ENCODE data around the gene NUBPL.
A peak's percentile ranks its signal among the peaks of the same experiment; 100 is the strongest.

Gene NUBPL, protein sequence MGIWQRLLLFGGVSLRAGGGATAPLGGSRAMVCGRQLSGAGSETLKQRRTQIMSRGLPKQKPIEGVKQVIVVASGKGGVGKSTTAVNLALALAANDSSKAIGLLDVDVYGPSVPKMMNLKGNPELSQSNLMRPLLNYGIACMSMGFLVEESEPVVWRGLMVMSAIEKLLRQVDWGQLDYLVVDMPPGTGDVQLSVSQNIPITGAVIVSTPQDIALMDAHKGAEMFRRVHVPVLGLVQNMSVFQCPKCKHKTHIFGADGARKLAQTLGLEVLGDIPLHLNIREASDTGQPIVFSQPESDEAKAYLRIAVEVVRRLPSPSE

DNA sequence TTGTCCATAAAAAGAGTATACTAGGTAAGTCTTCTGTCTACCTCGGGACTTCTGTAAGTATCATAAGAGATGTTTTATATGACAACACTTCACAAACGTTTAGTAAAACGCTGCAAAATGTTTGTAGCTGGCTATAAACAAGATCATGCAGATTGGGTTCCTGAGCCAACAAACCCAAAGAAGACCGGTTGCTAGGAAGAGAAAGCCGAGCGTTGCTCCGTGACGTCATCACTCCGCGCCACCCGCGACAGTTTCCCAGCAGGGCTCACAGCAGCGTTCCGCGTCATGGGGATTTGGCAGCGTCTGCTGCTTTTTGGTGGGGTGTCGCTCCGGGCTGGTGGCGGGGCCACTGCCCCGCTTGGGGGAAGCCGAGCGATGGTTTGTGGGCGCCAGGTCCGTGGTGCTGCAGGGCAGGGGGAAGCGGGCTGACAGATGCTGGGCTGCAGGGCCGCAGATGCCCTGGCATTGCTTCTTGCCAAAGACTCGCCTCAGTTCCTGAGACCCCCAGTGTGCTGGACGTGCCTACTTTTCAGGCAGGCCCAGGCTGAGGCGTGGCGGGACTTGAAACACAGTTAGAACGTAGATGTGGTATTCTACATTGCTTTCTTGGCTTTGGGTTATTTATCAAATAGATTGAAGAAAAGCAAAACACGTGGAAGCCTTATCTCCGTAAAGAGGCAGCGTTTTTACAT is at the start of gene NUBPL:
TSS of gene NUBPL (plus strand) at position 250 of the 692 bp plus-strand sequence. CDS start at position 286, 36 bp downstream.
- peak; percentile 91 for DNase-seq (ENCODE audit: low spot score)

DNA sequence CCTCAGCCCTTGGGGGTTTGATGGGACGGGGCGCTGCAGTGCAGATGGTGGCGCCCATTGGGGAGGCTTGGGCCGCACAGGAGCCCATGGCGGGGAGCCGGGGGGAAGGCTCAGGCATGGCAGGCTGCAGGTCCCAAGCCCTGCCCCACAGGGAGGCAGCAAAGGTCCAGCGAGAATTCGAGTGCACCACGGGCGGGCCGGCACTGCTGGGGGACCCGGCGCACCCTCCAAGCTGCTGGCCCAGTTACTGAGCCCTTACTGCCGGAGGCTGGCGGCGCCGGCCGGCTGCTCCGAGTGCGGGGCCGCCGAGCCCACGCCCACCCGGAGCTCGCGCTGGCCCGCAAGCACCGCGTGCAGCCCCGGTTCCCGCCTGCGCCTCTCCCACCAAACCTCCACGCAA is 34.1 kb upstream of the NUBPL start:
- DNase-seq (ENCODE audit: low spot score) = no peak

GRCh38 chr14:31527546-31527945 is 33.7 kb upstream of the NUBPL start:
- DNase-seq (ENCODE audit: low spot score) = no peak

- no peak for DNase-seq (ENCODE audit: low spot score)
Observed at GRCh38 chr14:31529053-31529452, 32.2 kb upstream of the NUBPL start.

GRCh38 chr14:31530136-31530535 is 31.1 kb upstream of the NUBPL start:
- no peak for DNase-seq (ENCODE audit: low spot score)

DNA sequence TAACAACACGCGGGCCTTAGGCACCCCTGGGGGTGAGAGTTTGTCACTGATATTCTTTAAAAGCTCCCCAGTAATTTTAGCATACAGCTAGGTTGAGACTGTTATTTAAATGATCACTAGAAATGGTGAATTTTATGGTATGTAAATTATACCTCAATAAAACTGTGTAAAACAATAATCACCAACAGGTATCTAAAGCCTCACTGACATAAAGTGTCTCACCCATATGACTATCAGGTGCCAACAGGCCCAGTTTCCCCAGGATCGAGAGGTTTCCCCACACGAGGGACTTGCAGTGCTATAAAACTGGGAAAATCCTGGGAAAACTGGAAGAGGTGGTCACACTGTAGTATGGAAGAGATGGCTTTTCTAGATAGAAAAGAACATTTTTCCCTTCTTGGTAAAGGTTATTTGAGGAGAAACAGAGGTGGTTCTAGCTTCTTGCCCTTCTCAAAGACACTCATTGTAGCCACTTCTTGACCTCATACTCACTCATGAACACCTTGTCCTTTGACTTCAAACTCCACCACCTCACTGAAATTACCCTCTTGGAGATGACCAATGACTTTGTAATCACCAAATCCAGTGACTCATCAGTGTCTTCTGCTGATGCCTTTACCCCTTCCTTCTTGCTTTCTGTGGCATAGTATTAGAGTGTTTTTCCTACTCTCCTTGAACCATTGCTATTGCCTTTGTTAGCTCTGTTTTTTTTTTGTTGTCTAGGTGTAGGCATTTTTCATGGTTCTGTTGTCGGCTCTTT is 24.8 kb upstream of the NUBPL start:
- DNase-seq (ENCODE audit: low spot score) = no peak

- DNase-seq (ENCODE audit: low spot score) = no peak
Observed at GRCh38 chr14:31541702-31542101, 19.5 kb upstream of the NUBPL start.

DNA sequence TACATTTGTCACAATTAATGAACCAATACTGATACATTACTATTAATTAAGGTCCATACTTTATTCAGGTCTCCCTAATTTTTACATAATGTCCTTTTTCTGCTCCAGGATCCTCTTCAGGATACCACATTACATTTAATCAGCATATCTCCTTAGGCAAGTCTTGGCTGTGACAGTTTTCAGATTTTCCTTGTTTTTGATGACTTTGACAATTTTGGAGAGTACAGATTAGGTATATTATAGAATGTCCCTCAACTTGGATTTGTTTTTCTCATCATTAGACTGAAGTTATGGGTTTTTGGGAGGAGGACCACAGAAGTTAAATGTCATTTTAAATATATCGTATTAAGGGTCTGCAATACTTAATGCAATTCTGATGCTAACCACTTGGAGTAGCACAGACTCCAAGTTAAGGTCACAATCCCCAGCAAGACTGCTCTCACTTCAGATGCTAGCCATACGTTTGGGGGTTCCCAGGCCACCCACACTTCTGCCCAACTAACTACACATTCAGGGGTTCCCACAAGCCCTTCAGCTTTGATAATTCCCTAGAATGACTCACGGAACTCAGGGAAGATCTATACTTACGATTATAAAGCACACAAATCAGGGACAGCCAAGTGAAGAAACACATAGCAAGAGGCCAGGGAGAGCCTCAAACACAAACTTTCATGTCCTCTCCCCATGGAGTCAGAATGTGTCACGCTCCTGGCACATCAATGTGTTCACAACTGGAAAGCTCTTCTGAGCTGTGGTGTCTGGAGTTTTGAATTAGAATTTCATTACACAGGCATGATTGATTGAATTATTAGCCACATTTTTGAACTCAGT is 17.0 kb upstream of the NUBPL start:
- no peak for DNase-seq (ENCODE audit: low spot score)

DNA sequence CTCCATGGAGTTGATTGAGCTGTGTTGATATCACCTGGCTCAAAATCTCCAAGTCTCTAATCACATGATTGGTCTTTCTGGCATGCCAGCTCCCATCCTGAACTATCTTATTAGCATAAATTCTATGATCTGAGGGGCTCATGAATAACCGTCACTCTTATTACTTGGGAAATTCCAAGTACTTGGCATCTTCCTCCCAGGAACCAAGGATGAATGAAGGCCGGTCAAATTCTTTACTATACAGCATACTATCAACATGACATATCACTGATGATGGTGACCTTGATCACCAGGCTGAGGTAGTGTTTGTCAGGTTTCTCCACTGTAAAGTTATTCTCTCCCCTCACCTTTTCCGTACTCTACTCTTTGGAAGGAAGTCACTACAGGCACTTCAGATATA is 16.4 kb upstream of the NUBPL start:
- DNase-seq (ENCODE audit: low spot score) = no peak

GRCh38 chr14:31545328-31545727 is 15.9 kb upstream of the NUBPL start:
- DNase-seq (ENCODE audit: low spot score) = no peak

- DNase-seq (ENCODE audit: low spot score) = no peak
Observed at GRCh38 chr14:31549817-31550216, 11.4 kb upstream of the NUBPL start.

DNA sequence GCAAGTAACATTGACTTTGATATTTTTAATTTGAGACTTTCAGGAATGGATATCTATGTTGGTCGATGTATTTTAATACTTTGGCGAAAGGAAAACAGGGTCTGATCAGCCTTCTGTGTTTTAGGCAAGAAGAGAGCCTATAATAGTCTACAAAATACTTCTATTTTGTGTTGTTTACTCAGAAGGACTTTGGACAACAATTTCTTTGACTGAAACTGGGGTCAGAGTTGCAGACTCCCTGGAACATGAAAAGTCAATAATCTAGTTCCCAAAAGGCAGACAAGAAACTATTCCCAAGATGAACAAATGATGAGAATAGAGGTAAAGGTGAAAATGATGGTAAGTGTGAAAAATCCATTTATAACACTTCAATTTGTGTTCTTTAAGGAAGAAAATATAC is 10.6 kb upstream of the NUBPL start:
- no peak for DNase-seq (ENCODE audit: low spot score)

GRCh38 chr14:31556191-31556590 is 5.0 kb upstream of the NUBPL start:
- DNase-seq (ENCODE audit: low spot score) = no peak

- DNase-seq (ENCODE audit: low spot score) = no peak
Observed at GRCh38 chr14:31559939-31560338, 1.3 kb upstream of the NUBPL start.

- no peak for DNase-seq (ENCODE audit: low spot score)
Observed at GRCh38 chr14:31560759-31561154, 447 bp upstream of the NUBPL start.

GRCh38 chr14:31564194-31564593 is 3.0 kb downstream of the NUBPL start:
- no peak for DNase-seq (ENCODE audit: low spot score)

DNA sequence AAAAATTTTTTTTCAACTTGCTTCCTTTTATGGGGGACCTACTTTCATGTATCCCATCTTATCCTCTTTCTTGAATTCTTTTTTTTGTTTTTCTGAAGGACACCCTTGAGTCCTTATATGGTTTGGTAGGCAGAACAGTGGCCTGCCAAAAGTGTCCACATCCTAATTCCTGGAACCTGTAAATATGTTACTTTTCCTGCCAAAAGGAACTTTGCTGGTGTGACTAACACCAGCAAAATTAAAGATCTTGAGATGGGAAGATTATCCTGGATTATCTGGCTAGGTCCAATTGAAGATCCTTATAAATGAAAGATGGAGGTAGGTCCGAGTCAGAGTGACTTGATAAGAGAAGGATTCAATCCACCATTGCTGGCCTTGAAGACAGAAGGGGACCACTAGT is 5.3 kb downstream of the NUBPL start:
- DNase-seq (ENCODE audit: low spot score) = no peak

- DNase-seq (ENCODE audit: low spot score) = no peak
Observed at GRCh38 chr14:31567655-31568054, 6.5 kb downstream of the NUBPL start.

GRCh38 chr14:31568161-31568560 is 7.0 kb downstream of the NUBPL start:
- DNase-seq (ENCODE audit: low spot score) = no peak

- no peak for DNase-seq (ENCODE audit: low spot score)
Observed at GRCh38 chr14:31568671-31569070, 7.5 kb downstream of the NUBPL start.

DNA sequence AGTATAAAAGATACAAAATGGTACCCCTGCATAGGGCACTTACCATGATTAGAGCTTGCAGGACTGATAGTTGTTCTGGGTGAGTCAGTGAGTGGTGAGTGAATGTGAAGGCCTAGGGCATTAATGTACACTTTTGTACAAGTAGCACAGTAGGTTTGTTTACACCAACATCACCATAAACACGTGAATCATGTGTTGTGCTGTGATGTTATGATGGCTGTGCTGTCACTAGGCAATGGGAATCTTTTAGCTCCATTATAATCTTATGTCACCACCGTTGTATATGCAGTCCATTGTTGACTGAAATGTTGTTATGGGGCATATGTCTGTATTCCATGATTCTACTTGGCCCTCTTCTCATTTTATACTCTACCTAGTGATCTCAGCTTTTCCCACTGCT is 11.8 kb downstream of the NUBPL start:
- no peak for DNase-seq (ENCODE audit: low spot score)

DNA sequence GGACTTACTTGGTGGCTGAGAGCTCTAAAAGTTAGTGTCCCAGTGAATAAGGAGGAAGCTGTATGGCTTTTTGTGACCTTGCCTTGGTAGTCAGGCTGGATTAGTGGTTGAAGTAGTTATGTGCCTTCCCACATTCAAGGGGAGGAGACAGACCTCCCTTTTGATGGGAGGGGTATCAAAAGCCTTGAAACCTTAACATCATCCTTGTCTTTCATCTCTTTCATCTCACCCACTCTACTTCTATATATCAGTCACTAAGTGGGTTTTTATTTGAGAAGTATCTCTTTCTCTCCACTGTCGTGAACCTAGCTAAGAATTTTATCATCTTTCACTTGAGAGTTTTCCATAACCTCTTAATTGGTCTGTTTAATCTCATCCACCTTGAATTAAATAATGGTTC is 15.7 kb downstream of the NUBPL start:
- DNase-seq (ENCODE audit: low spot score) = no peak
